ENCODE data around the gene DCX. TPM values are rescaled to one million over a fixed set of nuclear protein-coding genes. Genes with fewer than 3 reads are reported as not detected.

DCX gene
- polyA plus RNA-seq, 1 donor: 5.4 TPM

DNA sequence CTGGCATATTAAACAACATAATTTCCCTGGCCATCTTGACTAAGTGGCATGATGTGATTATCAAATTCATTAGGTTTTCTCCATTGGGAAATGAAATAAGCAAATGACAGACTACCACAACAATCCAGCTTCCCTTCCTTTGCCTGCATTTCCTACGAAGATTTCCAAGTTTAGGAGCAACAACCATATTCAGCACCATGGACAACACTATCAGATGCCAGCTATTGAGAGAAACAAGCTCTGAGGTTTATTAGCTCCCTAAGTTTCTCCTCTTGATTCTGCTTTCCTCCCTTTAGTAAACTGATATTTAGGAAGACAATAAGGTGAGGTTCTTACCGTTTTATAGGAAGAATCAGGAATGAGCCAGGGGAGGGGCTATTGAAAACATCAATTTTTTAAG lies 36.2 kb downstream of the DCX start:
- Histone ChIP-seq H3K36me3 (ENCODE audit: control insufficient read depth, insufficient read depth, low read length) (no peaks in the 10 kb centered on the region), H3K27ac (ENCODE audit: low read length) (no peak overlapping the region), H3K4me3 (ENCODE audit: low read length) (no peak overlapping the region), H3K4me1 (ENCODE audit: control insufficient read depth, insufficient read depth, low read length) (no peaks in the 10 kb centered on the region), H3K9me3 (ENCODE audit: control insufficient read depth, low read depth, low read length) (no peaks in the 10 kb centered on the region), H3K27me3 (ENCODE audit: control insufficient read depth, insufficient read depth, low read length) (no peaks in the 10 kb centered on the region)
- WGBS (ENCODE audit: insufficient coverage, low lambda C conversion rate): 33% methylated on average over 1 of the region's 2 CpGs
- peak in 1 of 2 donors; percentile 7 for DNase-seq

DNA sequence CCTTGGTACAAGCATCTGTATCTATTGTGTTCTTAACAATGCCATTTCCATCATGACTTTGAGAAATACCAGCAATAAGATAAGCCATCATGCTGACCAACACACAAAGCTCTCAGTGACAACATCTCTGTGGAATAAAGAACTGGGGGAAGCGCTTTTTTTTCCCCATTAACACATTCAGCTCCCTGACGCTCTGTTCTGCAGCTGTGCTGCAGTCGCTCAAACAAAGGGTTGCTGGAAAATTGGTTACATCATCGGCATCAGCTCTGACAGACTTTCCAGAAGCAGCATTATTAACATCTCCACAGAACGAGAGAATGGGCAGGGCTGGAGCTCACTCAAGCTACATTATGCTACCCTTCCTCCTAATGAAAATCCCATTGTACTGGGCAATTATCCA lies 39.9 kb downstream of the DCX start:
- no peaks in the 10 kb centered on the region for H3K9me3 ChIP-seq (ENCODE audit: control insufficient read depth, low read depth, low read length)
- no peak overlapping the region for H3K27ac ChIP-seq (ENCODE audit: low read length)
- WGBS (ENCODE audit: insufficient coverage, low lambda C conversion rate): no CpG with 5 or more reads among the region's 5 CpGs
- H3K4me1 ChIP-seq (ENCODE audit: control insufficient read depth, insufficient read depth, low read length): no peaks in the 10 kb centered on the region
- no peaks in the 10 kb centered on the region for H3K36me3 ChIP-seq (ENCODE audit: control insufficient read depth, insufficient read depth, low read length)
- no peaks in the 10 kb centered on the region for H3K27me3 ChIP-seq (ENCODE audit: control insufficient read depth, insufficient read depth, low read length)
- no peak overlapping the region for H3K4me3 ChIP-seq (ENCODE audit: low read length)
- DNase-seq: no peak

DNA sequence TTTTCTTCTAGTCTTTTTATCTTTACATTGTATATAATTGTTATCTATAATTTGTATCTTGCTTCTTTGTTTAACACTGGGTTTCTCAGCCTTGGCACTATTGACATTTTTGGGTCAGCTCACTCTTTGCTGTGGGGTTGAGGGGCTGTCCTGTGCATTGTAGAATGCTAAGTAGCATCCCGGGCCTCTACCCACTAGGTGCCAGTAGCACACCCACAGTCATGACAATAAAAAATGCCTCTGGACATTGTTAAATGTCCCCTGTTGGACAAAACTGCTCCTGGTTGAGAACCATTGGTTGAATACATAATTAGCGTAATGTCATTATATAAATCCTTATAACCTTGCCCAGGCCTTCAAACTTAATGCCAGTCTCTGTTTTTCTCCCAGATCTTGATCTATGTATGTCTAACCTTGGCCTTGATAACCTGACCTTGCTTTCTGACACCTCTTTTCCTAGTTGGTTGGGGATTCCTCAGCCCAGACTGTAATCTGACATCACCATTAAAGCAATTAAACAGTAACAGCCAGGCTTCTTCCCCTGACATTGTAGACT lies 46.1 kb downstream of the DCX start:
- WGBS (ENCODE audit: insufficient coverage, low lambda C conversion rate): no CpG with 5 or more reads among the region's 2 CpGs
- Histone ChIP-seq H3K4me3 (ENCODE audit: low read length) (no peak overlapping the region), H3K4me1 (ENCODE audit: control insufficient read depth, insufficient read depth, low read length) (no peaks in the 10 kb centered on the region), H3K27ac (ENCODE audit: low read length) (no peak overlapping the region), H3K27me3 (ENCODE audit: control insufficient read depth, insufficient read depth, low read length) (no peaks in the 10 kb centered on the region), H3K36me3 (ENCODE audit: control insufficient read depth, insufficient read depth, low read length) (no peaks in the 10 kb centered on the region), H3K9me3 (ENCODE audit: control insufficient read depth, low read depth, low read length) (no peaks in the 10 kb centered on the region)
- DNase-seq: no peak

DNA sequence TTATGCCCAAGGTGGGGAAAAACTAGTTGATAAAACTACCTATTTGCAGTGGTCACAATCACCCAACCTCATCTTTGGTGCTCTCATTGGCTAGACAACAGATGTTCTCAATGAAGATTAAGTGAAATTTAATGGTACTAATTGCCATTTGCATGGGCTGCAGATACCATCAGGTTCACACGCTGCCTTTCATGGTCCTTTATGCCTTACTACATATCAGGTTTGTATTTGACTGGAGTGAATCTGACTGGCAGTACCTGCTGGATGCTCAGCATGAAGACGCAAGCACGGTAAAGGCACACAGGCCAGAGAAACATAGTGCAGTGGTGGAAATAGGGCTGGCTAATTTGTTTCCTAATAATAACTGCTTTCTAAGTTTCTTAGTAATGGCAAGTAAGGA lies 48.3 kb downstream of the DCX start:
- no peaks in the 10 kb centered on the region for H3K4me1 ChIP-seq (ENCODE audit: control insufficient read depth, insufficient read depth, low read length)
- H3K27me3 ChIP-seq (ENCODE audit: control insufficient read depth, insufficient read depth, low read length): no peaks in the 10 kb centered on the region
- WGBS (ENCODE audit: insufficient coverage, low lambda C conversion rate): no CpG with 5 or more reads among the region's 3 CpGs
- H3K36me3 ChIP-seq (ENCODE audit: control insufficient read depth, insufficient read depth, low read length): no peaks in the 10 kb centered on the region
- H3K4me3 ChIP-seq (ENCODE audit: low read length): no peak overlapping the region
- no peaks in the 10 kb centered on the region for H3K9me3 ChIP-seq (ENCODE audit: control insufficient read depth, low read depth, low read length)
- H3K27ac ChIP-seq (ENCODE audit: low read length): no peak overlapping the region
- DNase-seq: no peak

DNA sequence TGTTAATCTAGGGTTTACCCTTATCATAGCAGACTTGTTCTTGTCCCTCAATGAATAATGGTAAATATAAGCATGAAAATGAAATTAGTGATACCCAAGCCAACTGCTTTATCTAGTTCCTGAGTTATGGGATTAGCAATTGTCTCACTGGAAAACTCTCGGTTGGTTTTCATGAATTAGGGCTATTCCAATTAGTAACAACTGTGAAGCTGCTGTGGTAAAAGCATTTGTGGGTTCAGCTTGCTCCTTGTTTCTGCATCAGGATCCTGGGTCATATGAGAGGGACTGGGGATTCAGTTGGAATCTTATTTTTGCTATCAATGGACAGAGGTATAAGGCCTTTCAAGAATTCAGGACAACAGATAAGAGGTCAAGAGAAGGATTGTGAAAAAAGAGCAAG lies 50.2 kb downstream of the DCX start:
- Histone ChIP-seq H3K4me1 (ENCODE audit: control insufficient read depth, insufficient read depth, low read length) (no peaks in the 10 kb centered on the region), H3K9me3 (ENCODE audit: control insufficient read depth, low read depth, low read length) (no peaks in the 10 kb centered on the region), H3K36me3 (ENCODE audit: control insufficient read depth, insufficient read depth, low read length) (no peaks in the 10 kb centered on the region), H3K27me3 (ENCODE audit: control insufficient read depth, insufficient read depth, low read length) (no peaks in the 10 kb centered on the region), H3K4me3 (ENCODE audit: low read length) (no peak overlapping the region), H3K27ac (ENCODE audit: low read length) (no peak overlapping the region)
- DNase-seq: no peak
- WGBS (ENCODE audit: insufficient coverage, low lambda C conversion rate): no CpG with 5 or more reads among the region's 1 CpG

DNA sequence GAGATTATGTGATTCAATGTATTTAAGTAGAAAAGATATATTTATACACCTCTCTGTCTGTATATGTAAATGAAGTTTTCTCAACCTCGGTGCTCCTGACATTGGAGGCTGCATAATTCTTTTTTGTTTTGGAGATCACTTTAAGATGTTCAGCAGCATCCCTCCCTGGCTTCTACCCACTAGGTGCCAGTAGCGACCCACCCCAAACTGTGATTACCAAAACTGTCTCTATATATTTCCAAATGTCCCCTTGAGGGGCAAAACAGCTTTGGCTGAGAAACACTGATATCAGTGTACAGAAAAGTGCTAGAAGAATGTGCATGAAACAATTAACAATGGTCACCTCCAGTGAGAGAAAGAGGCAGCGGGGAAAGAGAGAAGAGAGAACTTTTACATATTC lies 51.2 kb downstream of the DCX start:
- no peaks in the 10 kb centered on the region for H3K36me3 ChIP-seq (ENCODE audit: control insufficient read depth, insufficient read depth, low read length)
- no peak overlapping the region for H3K27ac ChIP-seq (ENCODE audit: low read length)
- H3K9me3 ChIP-seq (ENCODE audit: control insufficient read depth, low read depth, low read length): no peaks in the 10 kb centered on the region
- WGBS (ENCODE audit: insufficient coverage, low lambda C conversion rate): no CpG with 5 or more reads among the region's 3 CpGs
- no peak for DNase-seq
- no peaks in the 10 kb centered on the region for H3K27me3 ChIP-seq (ENCODE audit: control insufficient read depth, insufficient read depth, low read length)
- H3K4me3 ChIP-seq (ENCODE audit: low read length): no peak overlapping the region
- H3K4me1 ChIP-seq (ENCODE audit: control insufficient read depth, insufficient read depth, low read length): no peaks in the 10 kb centered on the region

DNA sequence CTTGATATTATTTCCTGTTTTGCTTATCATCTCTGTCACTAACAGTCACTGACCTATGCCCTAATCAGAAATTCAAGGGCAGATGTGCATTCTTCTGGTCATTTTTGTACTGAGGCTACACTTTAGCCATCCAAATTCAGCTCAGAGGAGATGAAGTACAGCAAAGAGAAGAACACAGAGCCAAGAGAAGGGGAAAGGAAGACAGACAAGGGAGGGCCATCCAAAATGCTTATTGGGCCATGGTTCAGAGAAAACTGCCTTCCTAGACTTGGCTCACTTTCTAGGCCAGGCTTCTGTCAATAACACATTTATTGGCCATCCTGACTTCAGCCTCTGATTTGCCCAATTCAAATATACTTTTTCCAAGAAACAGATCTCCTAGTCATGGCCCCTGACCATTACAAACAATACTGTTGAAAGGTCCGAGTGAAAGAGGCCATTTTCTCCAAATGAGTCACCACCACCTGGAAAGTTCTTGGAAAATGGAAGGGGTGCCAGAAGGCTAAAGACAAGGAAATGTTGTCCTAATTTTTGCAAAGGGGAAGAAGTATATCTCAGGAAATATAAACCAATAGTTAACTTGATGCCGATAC lies 56.4 kb downstream of the DCX start:
- H3K4me1 ChIP-seq (ENCODE audit: control insufficient read depth, insufficient read depth, low read length): no peaks in the 10 kb centered on the region
- DNase-seq: no peak
- H3K27ac ChIP-seq (ENCODE audit: low read length): no peak overlapping the region
- H3K36me3 ChIP-seq (ENCODE audit: control insufficient read depth, insufficient read depth, low read length): no peaks in the 10 kb centered on the region
- WGBS (ENCODE audit: insufficient coverage, low lambda C conversion rate): 100% methylated on average over 1 of the region's 2 CpGs
- no peaks in the 10 kb centered on the region for H3K27me3 ChIP-seq (ENCODE audit: control insufficient read depth, insufficient read depth, low read length)
- no peak overlapping the region for H3K4me3 ChIP-seq (ENCODE audit: low read length)
- no peaks in the 10 kb centered on the region for H3K9me3 ChIP-seq (ENCODE audit: control insufficient read depth, low read depth, low read length)

DNA sequence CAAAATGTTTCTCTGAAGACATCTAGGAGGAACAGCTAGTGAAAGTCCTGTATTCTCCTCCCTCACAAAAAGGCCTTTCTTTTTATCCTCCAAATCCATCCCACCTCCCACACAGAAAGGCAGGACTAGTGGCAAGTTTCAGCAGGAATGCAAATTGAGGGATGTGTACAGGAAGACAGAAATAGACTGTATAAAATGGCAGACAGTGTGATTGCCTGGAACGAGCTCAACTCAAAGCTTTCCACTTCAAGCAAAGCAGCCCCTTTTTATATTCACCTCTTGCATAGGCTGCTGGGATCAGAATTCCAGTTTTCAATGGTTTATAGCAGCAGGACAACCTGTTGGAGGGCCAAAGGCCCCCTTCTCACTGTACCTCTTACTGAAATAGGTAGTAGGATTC lies 57.5 kb downstream of the DCX start:
- Histone ChIP-seq H3K27ac (ENCODE audit: low read length) (no peak overlapping the region), H3K4me1 (ENCODE audit: control insufficient read depth, insufficient read depth, low read length) (no peaks in the 10 kb centered on the region), H3K4me3 (ENCODE audit: low read length) (no peak overlapping the region), H3K27me3 (ENCODE audit: control insufficient read depth, insufficient read depth, low read length) (no peaks in the 10 kb centered on the region), H3K36me3 (ENCODE audit: control insufficient read depth, insufficient read depth, low read length) (no peaks in the 10 kb centered on the region), H3K9me3 (ENCODE audit: control insufficient read depth, low read depth, low read length) (no peaks in the 10 kb centered on the region)
- DNase-seq: no peak
- WGBS (ENCODE audit: insufficient coverage, low lambda C conversion rate): no CpG with 5 or more reads among the region's 1 CpG

DNA sequence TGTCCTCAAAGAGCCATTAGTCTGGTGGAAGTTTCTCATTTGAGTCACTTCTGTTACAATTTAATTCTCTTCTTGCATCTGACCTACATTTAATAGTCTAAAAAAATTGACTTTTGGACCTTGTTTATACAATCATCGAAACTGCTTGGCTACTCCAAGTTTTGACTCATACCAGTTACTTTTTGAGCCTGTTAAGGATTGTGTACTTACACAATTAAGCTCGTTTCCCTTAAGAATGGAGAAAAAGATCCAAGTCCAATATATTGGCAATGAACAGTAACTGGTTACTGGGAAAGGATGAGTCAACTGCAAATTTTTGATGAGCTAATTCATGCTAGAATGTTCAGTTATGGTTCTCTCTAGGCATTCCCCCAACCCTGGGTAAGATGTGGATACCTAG lies 58.2 kb downstream of the DCX start:
- no peak for DNase-seq
- H3K4me1 ChIP-seq (ENCODE audit: control insufficient read depth, insufficient read depth, low read length): no peaks in the 10 kb centered on the region
- H3K36me3 ChIP-seq (ENCODE audit: control insufficient read depth, insufficient read depth, low read length): no peaks in the 10 kb centered on the region
- no peaks in the 10 kb centered on the region for H3K27me3 ChIP-seq (ENCODE audit: control insufficient read depth, insufficient read depth, low read length)
- H3K4me3 ChIP-seq (ENCODE audit: low read length): no peak overlapping the region
- no peaks in the 10 kb centered on the region for H3K9me3 ChIP-seq (ENCODE audit: control insufficient read depth, low read depth, low read length)
- no CpG with 5 or more reads among the region's 2 CpGs for WGBS (ENCODE audit: insufficient coverage, low lambda C conversion rate)
- H3K27ac ChIP-seq (ENCODE audit: low read length): no peak overlapping the region

DNA sequence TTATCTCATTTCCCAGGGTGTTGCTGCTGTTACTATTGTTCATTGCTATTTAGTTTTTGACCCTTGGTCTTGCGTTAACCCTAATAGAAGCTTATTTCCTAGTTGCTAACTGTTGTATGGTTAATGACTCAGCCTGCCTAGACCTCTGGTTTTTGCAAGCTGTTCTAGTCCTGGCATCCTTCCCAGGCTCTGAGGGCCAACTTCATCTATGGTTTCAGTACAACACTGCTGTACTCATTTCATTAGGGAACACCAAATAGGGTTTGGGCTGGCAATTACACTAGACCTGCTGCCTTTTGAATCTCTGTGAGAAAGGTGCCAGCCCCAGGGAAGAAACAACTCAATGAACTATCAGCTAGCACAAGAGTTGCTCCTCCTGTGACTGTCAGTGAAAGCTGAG lies 59.6 kb downstream of the DCX start:
- H3K36me3 ChIP-seq (ENCODE audit: control insufficient read depth, insufficient read depth, low read length): no peaks in the 10 kb centered on the region
- H3K27ac ChIP-seq (ENCODE audit: low read length): no peak overlapping the region
- no peaks in the 10 kb centered on the region for H3K27me3 ChIP-seq (ENCODE audit: control insufficient read depth, insufficient read depth, low read length)
- no peak overlapping the region for H3K4me3 ChIP-seq (ENCODE audit: low read length)
- no peaks in the 10 kb centered on the region for H3K9me3 ChIP-seq (ENCODE audit: control insufficient read depth, low read depth, low read length)
- no peaks in the 10 kb centered on the region for H3K4me1 ChIP-seq (ENCODE audit: control insufficient read depth, insufficient read depth, low read length)
- peak in 1 of 2 donors; percentile 1 for DNase-seq
- no CpG with 5 or more reads among the region's 1 CpG for WGBS (ENCODE audit: insufficient coverage, low lambda C conversion rate)

DNA sequence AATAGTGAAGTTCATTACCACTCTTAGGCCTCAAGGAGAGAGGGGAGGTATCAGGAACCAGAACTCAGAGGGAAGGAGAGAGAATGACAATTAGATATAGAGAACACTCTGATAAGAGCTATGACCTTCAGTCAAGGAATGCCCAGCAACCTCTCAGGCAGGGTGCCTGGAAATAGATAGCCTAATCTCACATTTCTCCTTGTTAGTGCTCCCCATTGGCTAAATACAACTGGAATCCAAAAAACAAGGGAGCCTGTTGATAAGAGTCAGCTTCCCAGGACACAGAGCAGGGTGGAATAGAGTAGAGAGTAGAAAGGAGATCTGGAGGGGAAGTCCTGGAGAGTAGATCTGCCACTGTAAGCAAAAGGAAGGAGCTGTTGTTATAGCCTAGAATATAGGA lies 62.1 kb downstream of the DCX start:
- DNase-seq: no peak
- Histone ChIP-seq H3K27ac (ENCODE audit: low read length) (no peak overlapping the region), H3K27me3 (ENCODE audit: control insufficient read depth, insufficient read depth, low read length) (no peaks in the 10 kb centered on the region), H3K4me1 (ENCODE audit: control insufficient read depth, insufficient read depth, low read length) (no peaks in the 10 kb centered on the region), H3K4me3 (ENCODE audit: low read length) (no peak overlapping the region), H3K36me3 (ENCODE audit: control insufficient read depth, insufficient read depth, low read length) (no peaks in the 10 kb centered on the region), H3K9me3 (ENCODE audit: control insufficient read depth, low read depth, low read length) (no peaks in the 10 kb centered on the region)
